OCI-M2 (cell line): ENCODE measurements around the gene HTR3B.
"Not testable (repeated sequence)": the region's sequence is repeated elsewhere in the genome, so short reads cannot be mapped to it uniquely, and the experiment has no call there.

Source experiments
- DNase-seq: peaks from one replicate; lab custom pipeline; 2025; ENCODE audit not compliant: unreplicated experiment; lab: John Stamatoyannopoulos, UW

Gene HTR3B

GRCh38 chr11:113904379-113905101, at the start of gene HTR3B:
Gene HTR3B, plus strand, starts transcription at chr11:113904796. Its CDS starts 138 bp downstream, at chr11:113904934.
- DNase-seq = no peak

- no peak for DNase-seq
These were observed 48.8 kb upstream of the HTR3B start for GRCh38 chr11:113855803-113856202.

GRCh38 chr11:113856966-113857759, 47.4 kb upstream of the HTR3B start:
- no peak for DNase-seq

- DNase-seq = no peak
These were observed 44.9 kb upstream of the HTR3B start for GRCh38 chr11:113859665-113860064.

GRCh38 chr11:113862435-113862834, 42.2 kb upstream of the HTR3B start:
- DNase-seq = no peak

- DNase-seq = no peak
These were observed 40.2 kb upstream of the HTR3B start for GRCh38 chr11:113864410-113864809.

GRCh38 chr11:113865873-113866272, 38.7 kb upstream of the HTR3B start:
- DNase-seq = no peak

- DNase-seq = no peak
These were observed 36.6 kb upstream of the HTR3B start for GRCh38 chr11:113867843-113868503.

GRCh38 chr11:113871336-113871735, 33.3 kb upstream of the HTR3B start:
- no peak for DNase-seq

GRCh38 chr11:113873236-113873626, 31.4 kb upstream of the HTR3B start:
- no peak for DNase-seq

GRCh38 chr11:113874096-113874495, 30.5 kb upstream of the HTR3B start:
- no peak for DNase-seq

- no peak for DNase-seq
These were observed 29.9 kb upstream of the HTR3B start for GRCh38 chr11:113874581-113875233.

- peak; percentile 42 for DNase-seq
These were observed 29.1 kb upstream of the HTR3B start, which contains the start of gene USP28 for GRCh38 chr11:113875234-113876073. Gene USP28, minus strand, starts transcription at chr11:113875572. Its CDS starts 71 bp downstream, at chr11:113875501.

- no peak for DNase-seq
These were observed 28.4 kb upstream of the HTR3B start for GRCh38 chr11:113876074-113876797.

GRCh38 chr11:113876798-113877669, 27.6 kb upstream of the HTR3B start:
- no peak for DNase-seq

GRCh38 chr11:113877670-113878055, 26.9 kb upstream of the HTR3B start:
- no peak for DNase-seq

- not testable (repeated sequence) for DNase-seq
These were observed 25.1 kb upstream of the HTR3B start for GRCh38 chr11:113879446-113879845.

- no peak for DNase-seq
These were observed 23.6 kb upstream of the HTR3B start for GRCh38 chr11:113880971-113881370.

- no peak for DNase-seq
These were observed 22.7 kb upstream of the HTR3B start for GRCh38 chr11:113881856-113882255.
